Panc1 (cell line): ENCODE results near the gene ATXN3L.

Experiments used
- POLR2AphosphoS5 ChIP-seq: IDR thresholded peaks from 2 replicates; pipeline ENCODE4 v1.6.1; 2012; ENCODE audit warnings: mild to moderate bottlenecking, low read depth, low read length, moderate library complexity
- TF ChIP-seq, protein P1 (sequence below): fragments of 450-650 bp; IDR thresholded peaks from 2 replicates; pipeline ENCODE4 v1.5.1; 2017; ENCODE audit warnings: mild to moderate bottlenecking
- TF ChIP-seq, protein P2 (sequence below), 2 experiments: IDR thresholded peaks; 2 replicates each; pipeline ENCODE4 v1.6.1; 2011 to 2012; ENCODE audit warnings: low read depth in 2 of 2, control low read depth in 1 of 2, low read length in 1 of 2, mild to moderate bottlenecking in 1 of 2, moderate library complexity in 1 of 2; ENCODE audit not compliant: insufficient read depth in 1 of 2

DNA sequence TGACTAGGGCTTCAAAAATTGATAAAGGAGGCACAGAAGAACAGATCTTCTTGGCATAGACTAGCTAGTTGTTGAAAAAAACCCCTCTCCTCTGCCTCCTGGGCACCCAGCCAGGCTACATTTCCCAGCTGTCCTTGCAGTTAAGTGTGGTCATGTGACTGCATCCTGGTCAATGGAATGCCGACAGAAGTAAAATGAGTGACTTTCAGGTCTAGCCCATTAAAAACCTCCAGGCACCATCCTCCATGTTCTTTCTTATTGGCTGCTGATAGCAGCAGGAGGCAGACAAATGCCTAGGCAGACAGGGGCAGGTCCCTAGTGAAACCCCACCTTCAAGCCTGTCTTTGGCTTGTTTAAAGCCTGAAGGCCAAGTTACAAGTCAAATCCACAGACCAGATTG, 35.3 kb downstream of the ATXN3L start:
- no peak for TF ChIP-seq POLR2AphosphoS5
- TF ChIP-seq, protein P1, sequence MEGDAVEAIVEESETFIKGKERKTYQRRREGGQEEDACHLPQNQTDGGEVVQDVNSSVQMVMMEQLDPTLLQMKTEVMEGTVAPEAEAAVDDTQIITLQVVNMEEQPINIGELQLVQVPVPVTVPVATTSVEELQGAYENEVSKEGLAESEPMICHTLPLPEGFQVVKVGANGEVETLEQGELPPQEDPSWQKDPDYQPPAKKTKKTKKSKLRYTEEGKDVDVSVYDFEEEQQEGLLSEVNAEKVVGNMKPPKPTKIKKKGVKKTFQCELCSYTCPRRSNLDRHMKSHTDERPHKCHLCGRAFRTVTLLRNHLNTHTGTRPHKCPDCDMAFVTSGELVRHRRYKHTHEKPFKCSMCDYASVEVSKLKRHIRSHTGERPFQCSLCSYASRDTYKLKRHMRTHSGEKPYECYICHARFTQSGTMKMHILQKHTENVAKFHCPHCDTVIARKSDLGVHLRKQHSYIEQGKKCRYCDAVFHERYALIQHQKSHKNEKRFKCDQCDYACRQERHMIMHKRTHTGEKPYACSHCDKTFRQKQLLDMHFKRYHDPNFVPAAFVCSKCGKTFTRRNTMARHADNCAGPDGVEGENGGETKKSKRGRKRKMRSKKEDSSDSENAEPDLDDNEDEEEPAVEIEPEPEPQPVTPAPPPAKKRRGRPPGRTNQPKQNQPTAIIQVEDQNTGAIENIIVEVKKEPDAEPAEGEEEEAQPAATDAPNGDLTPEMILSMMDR, result no peak
- TF ChIP-seq, protein P2, sequence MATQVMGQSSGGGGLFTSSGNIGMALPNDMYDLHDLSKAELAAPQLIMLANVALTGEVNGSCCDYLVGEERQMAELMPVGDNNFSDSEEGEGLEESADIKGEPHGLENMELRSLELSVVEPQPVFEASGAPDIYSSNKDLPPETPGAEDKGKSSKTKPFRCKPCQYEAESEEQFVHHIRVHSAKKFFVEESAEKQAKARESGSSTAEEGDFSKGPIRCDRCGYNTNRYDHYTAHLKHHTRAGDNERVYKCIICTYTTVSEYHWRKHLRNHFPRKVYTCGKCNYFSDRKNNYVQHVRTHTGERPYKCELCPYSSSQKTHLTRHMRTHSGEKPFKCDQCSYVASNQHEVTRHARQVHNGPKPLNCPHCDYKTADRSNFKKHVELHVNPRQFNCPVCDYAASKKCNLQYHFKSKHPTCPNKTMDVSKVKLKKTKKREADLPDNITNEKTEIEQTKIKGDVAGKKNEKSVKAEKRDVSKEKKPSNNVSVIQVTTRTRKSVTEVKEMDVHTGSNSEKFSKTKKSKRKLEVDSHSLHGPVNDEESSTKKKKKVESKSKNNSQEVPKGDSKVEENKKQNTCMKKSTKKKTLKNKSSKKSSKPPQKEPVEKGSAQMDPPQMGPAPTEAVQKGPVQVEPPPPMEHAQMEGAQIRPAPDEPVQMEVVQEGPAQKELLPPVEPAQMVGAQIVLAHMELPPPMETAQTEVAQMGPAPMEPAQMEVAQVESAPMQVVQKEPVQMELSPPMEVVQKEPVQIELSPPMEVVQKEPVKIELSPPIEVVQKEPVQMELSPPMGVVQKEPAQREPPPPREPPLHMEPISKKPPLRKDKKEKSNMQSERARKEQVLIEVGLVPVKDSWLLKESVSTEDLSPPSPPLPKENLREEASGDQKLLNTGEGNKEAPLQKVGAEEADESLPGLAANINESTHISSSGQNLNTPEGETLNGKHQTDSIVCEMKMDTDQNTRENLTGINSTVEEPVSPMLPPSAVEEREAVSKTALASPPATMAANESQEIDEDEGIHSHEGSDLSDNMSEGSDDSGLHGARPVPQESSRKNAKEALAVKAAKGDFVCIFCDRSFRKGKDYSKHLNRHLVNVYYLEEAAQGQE (IDR thresholded peaks at IDR 0.05; ENCODE audit: insufficient read depth in 1 of 2, low read depth in 2 of 2, low read length in 1 of 2), result no peak
